SK-N-SH (cell line): ENCODE data around the gene FOXP2.

ENCODE experiments used
- CTCF ChIP-seq: fragments of 200-600 bp; sonication (generic); IDR thresholded peaks from 2 replicates; pipeline ENCODE4 v1.6.1; 2017; ENCODE audit warnings: antibody characterized with exemption, mild to moderate bottlenecking, moderate library complexity
- FOSL2 ChIP-seq: IDR thresholded peaks from 2 replicates; pipeline ENCODE4 v1.4.0; 2012; ENCODE audit warnings: low read depth, mild to moderate bottlenecking, moderate library complexity, borderline replicate concordance
- GABPA ChIP-seq: IDR thresholded peaks from 2 replicates; pipeline ENCODE4 v1.4.0; 2012; ENCODE audit warnings: low read depth, mild to moderate bottlenecking
- JUND ChIP-seq: IDR thresholded peaks from 2 replicates; pipeline ENCODE4 v1.4.0; 2012
- MAX ChIP-seq: IDR thresholded peaks from 2 replicates; pipeline ENCODE4 v1.4.0; 2012; ENCODE audit warnings: low read depth
- NRF1 ChIP-seq: IDR thresholded peaks from 2 replicates; pipeline ENCODE4 v1.6.1; 2012; ENCODE audit warnings: low read depth, mild to moderate bottlenecking, low read length
- POLR2AphosphoS5 ChIP-seq: IDR thresholded peaks from 2 replicates; pipeline ENCODE4 v1.6.1; 2012; ENCODE audit warnings: low read depth, low read length
- RAD21 ChIP-seq: IDR thresholded peaks from 2 replicates; pipeline ENCODE4 v1.6.1; 2012; ENCODE audit warnings: mild to moderate bottlenecking, low read length
- RFX5 ChIP-seq: IDR thresholded peaks from 2 replicates; pipeline ENCODE4 v1.6.1; 2012; ENCODE audit warnings: mild to moderate bottlenecking, improper control_type of control experiment, low read length
- TAF1 ChIP-seq: IDR thresholded peaks from 2 replicates; pipeline ENCODE4 v1.6.1; 2012; ENCODE audit warnings: low read depth, mild to moderate bottlenecking, low read length, moderate library complexity, borderline replicate concordance
- TEAD4 ChIP-seq: IDR thresholded peaks from 2 replicates; pipeline ENCODE4 v1.4.0; 2012; ENCODE audit warnings: mild to moderate bottlenecking, borderline replicate concordance; ENCODE audit not compliant: insufficient read depth
- USF1 ChIP-seq: IDR thresholded peaks from 2 replicates; pipeline ENCODE4 v1.4.0; 2012; ENCODE audit warnings: low read depth, borderline replicate concordance
- USF2 ChIP-seq: fragments of 150-350 bp; IDR thresholded peaks from 2 replicates; pipeline ENCODE4 v1.6.1; 2017; ENCODE audit warnings: antibody characterized with exemption, low read length, low read depth, borderline replicate concordance

- no peak for TF ChIP-seq TEAD4
- no peak for TF ChIP-seq JUND
- no peak for TF ChIP-seq TAF1
- TF ChIP-seq MAX = no peak
- no peak for TF ChIP-seq GABPA
- no peak for TF ChIP-seq RFX5
- no peak for TF ChIP-seq CTCF
- TF ChIP-seq NRF1 = no peak
- TF ChIP-seq USF1 = no peak
- TF ChIP-seq FOSL2 = no peak
- TF ChIP-seq USF2 = no peak
- TF ChIP-seq POLR2AphosphoS5 = no peak
- TF ChIP-seq RAD21 = no peak
Observed at GRCh38 chr7:114413761-114414155, 857 bp upstream of the FOXP2 start.
